Embryonic facial prominence (tissue), 1 donor: ENCODE measurements around the gene DDAH2.

Experiments
- DNase-seq: peaks from one replicate; pipeline ENCODE4 v3.0.0-alpha.2; 2016; ENCODE audit errors: extremely low spot score

The DDAH2 gene

DNA sequence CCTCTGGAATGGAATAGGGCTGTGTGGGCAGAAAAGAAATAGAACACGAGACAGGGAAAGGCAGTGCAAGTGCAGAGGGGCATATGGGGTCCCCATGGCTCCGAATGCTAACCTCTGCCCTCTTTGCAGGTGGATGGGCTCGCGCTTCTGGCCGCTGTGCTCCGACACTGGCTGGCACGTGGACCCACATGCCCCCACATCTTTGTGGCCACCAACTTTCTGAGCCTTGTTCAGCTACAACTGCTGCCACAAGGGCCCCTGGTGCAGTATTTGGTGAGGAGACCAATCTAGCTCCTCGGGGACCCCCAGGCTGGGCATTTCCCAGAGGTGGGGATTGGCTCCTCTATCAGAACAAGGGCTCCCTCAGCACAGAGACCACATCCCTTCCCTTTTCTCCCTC is 32.2 kb upstream of the DDAH2 start:
- DNase-seq, result no peak

- no peak for DNase-seq
Measured at GRCh38 chr6:31760790-31761189, 31.7 kb upstream of the DDAH2 start.

DNA sequence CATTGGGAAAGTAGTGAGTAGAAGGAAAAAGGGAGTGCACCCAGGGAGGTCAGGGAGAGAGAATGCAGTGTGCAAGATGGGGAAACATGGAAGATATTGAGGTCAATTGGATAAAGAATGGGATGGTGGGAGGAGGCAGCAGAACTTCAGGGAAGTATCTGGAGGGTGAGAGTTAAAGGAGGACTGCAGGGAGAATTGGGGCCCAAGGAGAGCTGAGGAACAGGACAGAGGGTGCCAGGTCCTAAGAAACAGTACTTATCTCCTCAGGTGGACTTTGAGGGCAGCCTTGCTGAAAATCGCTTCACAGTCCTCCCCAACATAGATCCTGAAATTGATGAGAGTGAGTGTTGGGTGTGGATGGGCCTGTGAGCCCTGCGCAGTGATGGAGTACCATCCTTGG is 29.2 kb upstream of the DDAH2 start:
- DNase-seq, result no peak

GRCh38 chr6:31752739-31753319 is 23.7 kb upstream of the DDAH2 start:
- DNase-seq, result no peak

DNA sequence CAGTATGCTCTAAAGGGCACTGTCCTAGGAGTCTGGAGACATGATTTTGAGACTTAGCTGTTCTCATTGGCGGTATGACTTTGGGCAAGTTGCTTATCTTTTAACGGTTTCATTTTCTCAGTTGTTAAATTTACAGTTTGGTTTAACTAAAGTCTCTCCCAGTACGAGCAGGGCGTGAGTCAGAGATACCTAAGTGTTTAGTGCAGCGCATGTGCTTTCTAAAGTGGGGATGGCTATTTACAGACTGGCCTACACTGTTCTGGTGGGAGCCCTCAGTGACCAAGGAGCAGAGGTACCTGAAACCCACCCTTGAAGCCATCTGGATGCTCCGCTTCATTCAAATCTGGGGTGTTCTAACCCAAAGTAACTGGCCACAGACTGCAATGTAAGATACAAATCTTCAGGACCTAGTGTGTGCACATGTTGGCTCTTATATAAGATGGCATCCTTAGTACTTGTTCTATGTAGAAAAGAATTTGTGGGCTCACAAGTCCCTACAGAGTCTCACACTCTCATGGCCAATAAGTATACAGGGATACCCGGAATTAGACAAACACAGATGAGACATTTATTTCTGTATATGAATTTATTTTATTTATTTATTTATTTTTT is 21.4 kb upstream of the DDAH2 start:
- no peak for DNase-seq

- no peak for DNase-seq
Measured at GRCh38 chr6:31749301-31750036, 20.4 kb upstream of the DDAH2 start.

GRCh38 chr6:31744422-31744821 is 15.3 kb upstream of the DDAH2 start:
- no peak for DNase-seq

DNA sequence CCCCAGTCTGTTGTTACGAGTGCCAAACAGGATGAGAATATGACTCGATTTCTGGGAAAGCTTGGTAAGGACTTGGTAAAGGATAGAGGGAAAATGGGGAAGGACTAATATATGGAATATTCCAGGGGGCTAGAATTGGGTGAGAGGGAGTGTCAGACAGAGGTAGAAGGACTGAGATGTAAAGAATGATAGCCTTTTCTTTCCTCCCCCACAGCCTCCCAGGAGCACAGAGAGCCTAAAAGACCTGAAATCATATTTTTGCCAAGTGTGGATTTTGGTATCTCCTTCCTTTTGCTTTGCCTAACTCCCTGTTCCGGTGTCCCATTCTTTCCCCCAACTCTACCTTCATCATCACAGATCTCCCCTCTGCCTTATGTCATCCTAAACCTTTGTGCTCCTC is 13.8 kb upstream of the DDAH2 start:
- DNase-seq, result no peak

DNA sequence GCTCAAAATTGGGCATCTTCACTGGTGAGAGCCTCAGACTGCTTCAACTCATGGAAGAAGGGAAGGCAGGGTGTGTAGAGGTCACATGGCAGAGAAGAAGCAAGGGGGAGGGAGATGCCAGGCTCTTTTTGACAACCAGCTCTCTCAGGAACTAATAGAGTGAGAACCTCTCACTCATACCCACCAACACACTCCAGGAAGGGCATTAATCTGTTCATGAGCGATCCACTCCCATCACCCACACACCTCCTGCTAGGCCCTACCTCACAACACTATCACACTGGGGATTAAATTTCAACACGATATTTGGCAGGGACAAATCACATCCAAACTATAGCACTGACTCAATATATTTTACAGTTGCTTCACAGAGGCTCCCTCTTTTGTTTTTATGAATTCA is 12.7 kb upstream of the DDAH2 start:
- no peak for DNase-seq

- DNase-seq, result no peak
Measured at GRCh38 chr6:31740397-31741223, 11.5 kb upstream of the DDAH2 start.

DNA sequence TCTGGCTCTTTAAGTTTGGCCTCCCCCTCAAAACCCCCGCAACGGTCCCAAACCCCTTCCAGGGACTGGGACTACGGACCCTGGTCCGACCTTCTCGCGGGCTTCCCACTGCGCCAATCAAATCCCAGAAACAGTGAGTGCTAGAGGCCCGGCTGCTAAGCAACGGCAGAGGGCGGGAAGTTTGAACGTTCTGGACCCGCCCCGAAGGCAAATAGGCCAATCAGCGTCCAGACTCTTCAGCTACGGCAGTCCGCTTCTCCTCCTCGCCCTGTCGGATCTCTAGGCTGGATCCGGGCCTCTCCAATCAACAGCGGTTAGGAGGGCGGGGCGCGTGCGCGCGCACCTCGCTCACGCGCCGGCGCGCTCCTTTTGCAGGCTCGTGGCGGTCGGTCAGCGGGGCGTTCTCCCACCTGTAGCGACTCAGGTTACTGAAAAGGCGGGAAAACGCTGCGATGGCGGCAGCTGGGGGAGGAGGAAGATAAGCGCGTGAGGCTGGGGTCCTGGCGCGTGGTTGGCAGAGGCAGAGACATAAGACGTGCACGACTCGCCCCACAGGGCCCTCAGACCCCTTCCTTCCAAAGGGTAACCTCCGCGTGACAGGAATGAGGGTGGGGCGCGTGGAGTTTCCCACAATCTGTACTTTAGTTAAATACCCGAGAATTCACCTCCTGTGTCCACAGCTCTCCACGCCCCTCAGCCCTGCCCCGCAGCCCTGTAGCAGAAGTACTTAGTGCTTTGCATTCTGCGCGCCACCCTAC is 10.7 kb upstream of the DDAH2 start, which contains the start of gene MSH5:
Gene MSH5 (plus strand): TSS at position 367 of the 758 bp plus-strand sequence. CDS start 462 bp downstream, outside the sequence.
- peak; percentile 99 for DNase-seq

- peak; percentile 86 for DNase-seq
Measured at GRCh38 chr6:31737991-31738979, 9.2 kb upstream of the DDAH2 start.

DNA sequence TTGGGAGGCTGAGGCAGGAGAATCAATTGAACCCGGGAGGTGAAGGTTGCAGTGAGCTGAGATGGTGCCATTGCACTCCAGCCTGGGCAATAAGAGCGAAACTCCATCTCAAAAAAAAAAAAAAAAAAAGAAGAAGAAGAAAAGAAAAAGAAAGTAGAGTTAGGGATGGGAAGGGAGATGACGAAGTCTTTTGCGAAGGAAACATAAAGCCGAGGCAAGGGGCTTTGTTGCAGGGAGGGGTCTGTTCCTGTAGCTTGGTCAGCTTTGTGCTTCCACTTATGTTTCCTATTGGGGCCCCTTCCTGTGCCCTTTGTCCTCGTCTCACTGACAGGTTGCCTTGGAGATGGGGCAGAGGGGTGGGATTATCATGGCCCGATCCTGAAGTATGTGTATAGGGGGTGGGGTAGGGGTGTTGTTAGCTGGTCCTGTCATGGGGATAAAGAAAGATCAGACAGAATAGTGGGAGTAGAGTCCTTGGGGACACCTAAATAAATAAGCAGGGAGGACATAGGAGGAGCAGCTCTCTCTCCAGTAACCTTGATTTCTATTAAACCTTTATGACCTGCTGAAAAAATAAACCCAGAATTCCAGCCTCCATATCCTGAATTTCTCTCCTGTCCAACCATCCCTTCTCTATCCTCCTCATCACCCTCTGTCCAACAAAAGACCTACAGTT is 8.4 kb upstream of the DDAH2 start:
- DNase-seq, result no peak

- no peak for DNase-seq
Measured at GRCh38 chr6:31736768-31737314, 7.7 kb upstream of the DDAH2 start.

DNA sequence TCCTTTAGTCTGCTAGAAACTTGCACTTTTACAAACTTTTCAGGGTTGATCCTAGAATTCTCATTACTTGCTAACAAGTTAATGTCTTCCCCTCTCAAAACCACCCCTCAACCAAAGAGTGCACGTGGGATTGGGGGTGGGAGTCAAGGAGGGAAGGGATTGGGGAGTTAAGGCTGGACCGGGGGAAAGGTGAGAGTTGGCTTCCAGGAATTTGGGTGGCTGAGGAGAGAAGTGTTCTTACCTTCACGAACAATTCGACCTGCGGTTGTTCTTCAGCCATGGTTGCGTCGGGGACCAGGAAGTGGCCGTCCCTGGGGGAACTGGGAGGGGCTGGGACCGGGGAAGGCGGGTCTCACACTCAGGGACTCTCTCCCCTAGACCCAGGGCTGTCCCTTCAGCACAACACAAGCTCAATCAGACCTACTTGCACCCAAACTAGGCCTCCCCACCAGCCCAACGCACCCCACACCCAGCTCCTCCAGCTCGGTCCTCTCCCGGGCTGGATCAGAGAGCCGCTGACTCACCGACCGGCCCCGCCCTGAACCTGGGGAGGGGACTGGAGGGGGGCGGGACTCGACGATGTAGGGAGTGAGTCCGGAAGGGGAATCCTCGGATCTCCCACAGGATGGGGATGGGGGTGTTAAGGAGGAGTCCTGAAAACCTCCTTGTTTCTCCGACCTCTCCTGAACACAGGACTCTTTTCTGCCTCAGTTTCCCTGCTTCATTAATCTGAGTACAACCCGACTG is 7.1 kb upstream of the DDAH2 start, which contains the start of gene CLIC1:
Gene CLIC1 (minus strand): TSS at position 510 of the 747 bp plus-strand sequence. CDS start 230 bp downstream, at position 280.
- peak; percentile 78 for DNase-seq

GRCh38 chr6:31734821-31735406 is 5.8 kb upstream of the DDAH2 start:
- no peak for DNase-seq

DNA sequence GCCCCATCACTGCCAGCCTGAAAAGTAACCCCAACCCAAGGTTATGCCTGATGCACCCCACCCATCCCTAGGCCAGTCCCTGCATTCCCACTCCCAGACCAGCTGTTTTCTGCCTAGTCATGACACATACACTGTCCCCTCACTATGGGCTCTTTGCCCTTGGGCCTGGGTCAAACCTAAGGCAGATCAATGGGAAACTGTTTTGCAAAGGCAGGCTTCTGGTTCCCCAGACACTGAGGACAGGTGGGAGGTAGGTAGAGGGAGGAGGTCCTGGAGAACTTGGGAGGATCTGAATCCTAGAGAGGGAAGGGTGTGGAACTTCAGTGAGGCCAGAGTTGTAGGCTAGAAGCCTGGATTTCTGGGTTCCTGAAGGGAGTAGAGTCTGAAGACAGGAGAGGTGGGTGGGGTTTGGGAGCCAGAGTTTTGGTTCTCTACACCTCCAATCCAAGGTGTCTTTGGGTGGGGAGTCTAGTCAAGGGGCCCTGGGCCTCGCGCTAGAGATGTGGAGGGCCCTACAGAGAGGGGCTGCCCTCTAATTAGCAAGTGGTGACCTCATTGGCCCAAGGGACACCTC is 5.2 kb upstream of the DDAH2 start:
- no peak for DNase-seq

- DNase-seq, result no peak
Measured at GRCh38 chr6:31733734-31734133, 4.6 kb upstream of the DDAH2 start.
